Uterus (tissue), 4 donors: ENCODE measurements around the gene ARHGAP5. TPM values are rescaled to one million over a fixed set of nuclear protein-coding genes. Genes with fewer than 3 reads are reported as not detected.

Source experiments
- DNase-seq, 2 donors: peaks; one replicate each; pipeline ENCODE4 v3.0.0-alpha.2; 2019 to 2020
- H3K27ac ChIP-seq, 2 donors: fragments of 200-600 bp; sonication (generic); 1 replicate in 1 of 2; 2 replicates in 1 of 2; pipeline ENCODE4 v1.5.1; 2016 to 2018
- H3K27me3 ChIP-seq, 2 donors: fragments of 200-600 bp; sonication (generic); one replicate each; pipeline ENCODE4 v1.5.1; 2018 to 2019; ENCODE audit warnings: control low read depth in 1 of 2
- H3K36me3 ChIP-seq, 2 donors: fragments of 200-600 bp; sonication (generic); one replicate each; pipeline ENCODE4 v1.5.1; 2019; ENCODE audit warnings: control low read depth in 1 of 2
- H3K4me1 ChIP-seq, 2 donors: fragments of 200-600 bp; sonication (generic); one replicate each; pipeline ENCODE4 v1.5.1; 2018 to 2019; ENCODE audit warnings: control low read depth in 1 of 2
- H3K4me3 ChIP-seq, 2 donors: fragments of 200-600 bp; sonication (generic); 1 replicate in 1 of 2; 2 replicates in 1 of 2; pipeline ENCODE4 v1.5.1; 2018 to 2019; ENCODE audit warnings: mild to moderate bottlenecking in 1 of 2
- H3K9me3 ChIP-seq, 2 donors: fragments of 200-600 bp; sonication (generic); one replicate each; pipeline ENCODE4 v1.5.1; 2019; ENCODE audit warnings: control low read depth in 1 of 2
- POLR2A ChIP-seq, 2 donors: fragments of 450-650 bp; IDR thresholded peaks; one replicate each; pipeline ENCODE4 v1.6.1; 2016; ENCODE audit warnings: antibody characterized with exemption in 2 of 2, mild to moderate bottlenecking in 1 of 2, moderate library complexity in 1 of 2
- intact Hi-C: fragments of 100-400 bp; cut with DNase I; formaldehyde crosslinking; loops from one replicate; pipeline ENCODE4 v1.15.1; 2023; ENCODE audit warnings: low total_unique reads
- total RNA-seq, 4 donors: library from RNA; depleted of rRNA in 3 of 4; stranded (reverse); fragments of >200 nt in 3 of 4; gene quantifications; one replicate each; pipeline versions ENCODE4 v1.1.0 to v1.2.4, GENCODE V29; 2014 to 2023
- TF ChIP-seq, protein P1 (sequence below), 4 experiments: fragments of 200-600 bp in 2 of 4; fragments of 450-650 bp in 2 of 4; sonication (generic) in 2 of 4; IDR thresholded peaks; one replicate each; pipeline ENCODE4 v1.5.1; 2016 to 2019; ENCODE audit warnings: antibody characterized with exemption in 4 of 4, mild to moderate bottlenecking in 2 of 4, moderate library complexity in 1 of 4
- donor health status: DM: yes; HTN: yes; CAD: no.

Gene ARHGAP5
- total RNA-seq, 4 donors from 2014 or later, result 83.8 to 298 (median 159) TPM

DNA sequence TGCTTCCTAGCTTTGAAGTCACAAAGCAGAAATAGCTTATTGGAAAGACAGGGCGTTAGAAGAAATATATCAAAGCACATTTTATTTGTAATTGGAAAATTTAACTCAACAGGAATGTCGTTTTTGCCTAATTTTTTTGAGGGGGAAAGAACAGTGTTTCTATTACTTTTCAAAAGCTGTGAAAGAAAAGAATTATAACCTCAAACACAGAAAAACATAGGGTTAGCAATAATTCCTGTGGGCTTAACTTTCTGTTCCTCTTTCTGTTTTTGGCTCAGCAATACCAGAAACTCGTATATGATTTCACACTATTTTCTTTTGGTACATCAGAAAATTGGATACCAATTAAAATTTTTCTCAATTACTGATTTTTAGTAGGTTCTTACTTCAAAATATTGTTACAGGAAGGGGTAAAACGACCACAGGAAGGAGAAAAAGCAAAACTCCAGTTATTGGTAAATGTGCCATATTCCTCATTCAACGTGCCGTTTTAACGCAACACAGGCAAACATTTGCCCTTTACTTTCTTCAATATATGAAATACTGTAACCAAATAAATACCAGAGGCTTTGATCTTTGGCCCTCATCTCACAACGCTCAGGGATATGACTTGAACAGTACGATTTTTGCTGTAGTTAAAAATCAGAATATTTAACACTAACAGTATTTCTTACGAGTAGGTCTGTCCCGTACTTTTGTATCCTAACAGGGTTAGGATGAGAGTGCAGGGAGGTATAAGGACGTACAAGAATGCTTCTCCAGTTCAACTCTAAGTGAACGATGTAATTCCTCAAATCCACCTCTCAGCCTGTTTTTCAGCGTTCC, 123.5 kb downstream of the ARHGAP5 start:
- no peaks in the 10 kb centered on the region for H3K27me3 ChIP-seq
- DNase-seq, result no peak
- H3K36me3 ChIP-seq, result no peaks in the 10 kb centered on the region
- peak overlapping the region; percentile 59 to 85 for H3K4me3 ChIP-seq
- intact Hi-C loops, result no loop called here
- H3K27ac ChIP-seq, result peak overlapping the region; percentile 89
- no peaks in the 10 kb centered on the region for H3K4me1 ChIP-seq
- TF ChIP-seq, protein P1, sequence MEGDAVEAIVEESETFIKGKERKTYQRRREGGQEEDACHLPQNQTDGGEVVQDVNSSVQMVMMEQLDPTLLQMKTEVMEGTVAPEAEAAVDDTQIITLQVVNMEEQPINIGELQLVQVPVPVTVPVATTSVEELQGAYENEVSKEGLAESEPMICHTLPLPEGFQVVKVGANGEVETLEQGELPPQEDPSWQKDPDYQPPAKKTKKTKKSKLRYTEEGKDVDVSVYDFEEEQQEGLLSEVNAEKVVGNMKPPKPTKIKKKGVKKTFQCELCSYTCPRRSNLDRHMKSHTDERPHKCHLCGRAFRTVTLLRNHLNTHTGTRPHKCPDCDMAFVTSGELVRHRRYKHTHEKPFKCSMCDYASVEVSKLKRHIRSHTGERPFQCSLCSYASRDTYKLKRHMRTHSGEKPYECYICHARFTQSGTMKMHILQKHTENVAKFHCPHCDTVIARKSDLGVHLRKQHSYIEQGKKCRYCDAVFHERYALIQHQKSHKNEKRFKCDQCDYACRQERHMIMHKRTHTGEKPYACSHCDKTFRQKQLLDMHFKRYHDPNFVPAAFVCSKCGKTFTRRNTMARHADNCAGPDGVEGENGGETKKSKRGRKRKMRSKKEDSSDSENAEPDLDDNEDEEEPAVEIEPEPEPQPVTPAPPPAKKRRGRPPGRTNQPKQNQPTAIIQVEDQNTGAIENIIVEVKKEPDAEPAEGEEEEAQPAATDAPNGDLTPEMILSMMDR (IDR thresholded peaks at IDR 0.05), result no peak
- no peak for TF ChIP-seq POLR2A (IDR thresholded peaks at IDR 0.05)
- H3K9me3 ChIP-seq, result no peaks in the 10 kb centered on the region

DNA sequence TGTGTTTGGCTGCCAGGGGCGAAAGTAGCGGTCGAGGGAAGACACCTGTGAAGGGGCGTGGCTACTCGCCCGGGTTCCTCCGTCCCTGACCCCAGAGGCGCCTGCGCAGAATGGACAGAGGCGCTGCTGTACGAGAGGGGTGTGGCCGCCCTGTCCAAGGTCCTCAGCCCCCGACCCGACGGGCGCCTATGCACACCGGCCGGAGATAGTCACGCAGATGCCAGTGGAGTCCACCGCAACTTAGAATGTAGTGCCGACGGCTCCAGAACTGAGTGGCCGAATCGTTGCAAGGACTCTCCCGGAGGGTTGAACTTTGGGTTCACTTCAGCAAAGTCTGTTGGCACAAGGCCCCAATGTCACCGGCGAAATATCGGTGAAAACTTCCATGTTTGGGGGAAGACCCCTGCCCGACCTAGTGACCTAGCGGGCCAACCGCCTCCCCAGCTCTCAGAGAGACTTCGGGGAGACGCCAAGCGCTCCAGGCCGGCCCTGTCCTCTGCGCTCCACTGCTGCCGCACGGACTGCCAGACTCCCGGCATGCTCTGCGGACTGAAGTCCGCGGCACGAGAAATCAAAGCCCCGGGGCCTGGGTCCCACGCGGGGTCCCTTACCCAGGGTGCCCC, 124.2 kb downstream of the ARHGAP5 start:
- DNase-seq, result peak; percentile 77 to 83
- intact Hi-C loops, result no loop called here
- Histone ChIP-seq H3K27me3 (no peaks in the 10 kb centered on the region), H3K36me3 (no peaks in the 10 kb centered on the region), H3K4me1 (no peaks in the 10 kb centered on the region), H3K9me3 (no peaks in the 10 kb centered on the region), H3K27ac (peak overlapping the region; percentile 89), H3K4me3 (peak overlapping the region; percentile 59 to 85)
- TF ChIP-seq POLR2A (IDR thresholded peaks at IDR 0.05), result peak in 1 of 2 donors; percentile 30
- TF ChIP-seq, protein P1 (IDR thresholded peaks at IDR 0.05), result no peak

DNA sequence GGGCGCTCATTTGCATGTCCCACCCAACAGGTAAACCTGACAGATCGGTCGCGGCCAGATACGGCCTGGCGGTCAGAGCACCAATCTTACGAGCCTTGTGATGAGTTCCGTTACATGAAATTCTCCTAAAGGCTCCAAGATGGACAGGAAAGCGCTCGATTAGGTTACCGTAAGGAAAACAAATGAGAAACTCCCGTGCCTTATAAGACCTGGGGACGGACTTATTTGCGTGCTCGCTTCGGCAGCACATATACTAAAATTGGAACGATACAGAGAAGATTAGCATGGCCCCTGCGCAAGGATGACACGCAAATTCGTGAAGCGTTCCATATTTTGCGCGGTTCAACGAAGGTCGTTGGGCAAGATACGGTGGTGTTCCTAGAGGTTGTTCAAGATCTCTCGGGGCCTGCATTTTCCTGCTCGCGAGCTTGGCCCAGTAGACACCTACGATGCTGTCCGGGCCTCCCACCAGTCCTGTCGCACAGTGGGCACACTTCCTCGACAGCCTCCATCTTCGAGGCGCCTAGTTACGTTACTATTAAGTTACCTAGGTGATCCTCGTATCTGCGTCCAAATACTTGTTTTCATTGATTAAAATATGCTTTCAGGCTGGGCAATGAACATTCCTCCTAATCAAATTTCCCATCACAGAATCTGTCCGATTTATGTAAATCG, 124.8 kb downstream of the ARHGAP5 start, which contains the start of gene RNU6-7:
TSS of gene RNU6-7 (plus strand) at position 230 of the 675 bp plus-strand sequence.
- intact Hi-C loops, result loop anchor here (2.0 kb wide), 1 partner anchor 125 kb away; the partner anchor contains the start of gene ARHGAP5
- DNase-seq, result peak; percentile 39 to 57
- TF ChIP-seq POLR2A (IDR thresholded peaks at IDR 0.05), result no peak
- TF ChIP-seq, protein P1 (IDR thresholded peaks at IDR 0.05), result no peak

DNA sequence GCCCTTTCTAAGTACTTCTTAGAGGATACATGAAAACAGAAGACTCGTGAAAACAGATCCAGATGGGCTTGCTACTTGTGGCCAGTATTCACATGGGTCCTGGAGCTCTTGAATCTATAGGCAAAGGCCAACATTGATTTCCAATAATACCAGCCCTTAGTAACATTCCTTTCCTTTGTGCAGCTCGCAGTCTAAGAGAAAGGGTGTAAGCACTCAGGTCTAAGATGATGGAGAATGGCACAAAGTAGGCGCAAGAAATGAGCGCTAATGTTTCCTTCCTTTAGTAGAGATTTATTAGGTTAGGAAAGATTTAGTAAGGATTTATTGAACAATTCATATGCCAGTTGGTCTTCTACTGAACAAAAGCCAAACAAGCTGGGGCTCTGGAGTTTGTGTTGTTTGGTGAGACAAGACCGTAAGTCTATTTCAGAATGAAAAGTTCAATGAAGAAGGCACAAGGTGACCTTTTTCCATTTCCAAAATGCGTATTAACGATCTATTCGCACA, 125.4 kb downstream of the ARHGAP5 start:
- H3K4me3 ChIP-seq, result peak overlapping the region; percentile 59 to 85
- no peaks in the 10 kb centered on the region for H3K4me1 ChIP-seq
- intact Hi-C loops, result loop anchor here (2.0 kb wide), 1 partner anchor 126 kb away; the partner anchor contains the start of gene ARHGAP5
- no peaks in the 10 kb centered on the region for H3K27me3 ChIP-seq
- H3K27ac ChIP-seq, result peak overlapping the region; percentile 89
- H3K36me3 ChIP-seq, result no peaks in the 10 kb centered on the region
- no peak for DNase-seq
- H3K9me3 ChIP-seq, result no peaks in the 10 kb centered on the region
- TF ChIP-seq, protein P1 (IDR thresholded peaks at IDR 0.05), result no peak
- no peak for TF ChIP-seq POLR2A (IDR thresholded peaks at IDR 0.05)

More for the DNA sequence above, 124.8 kb downstream of the ARHGAP5 start, which contains the start of gene RNU6-7:
- Histone ChIP-seq H3K27ac (peak within 1 kb of the TSS; percentile 89), H3K4me1 (no peaks in the 10 kb centered on the region), H3K27me3 (no peaks in the 10 kb centered on the region), H3K4me3 (peak within 1 kb of the TSS; percentile 59 to 85), H3K36me3 (no peaks in the 10 kb centered on the region), H3K9me3 (no peaks in the 10 kb centered on the region)
